ENCODE measurements around the gene CDC45. TPM values are rescaled to one million over a fixed set of nuclear protein-coding genes. Genes with fewer than 3 reads are reported as not detected.

Gene CDC45
- total and polyA plus RNA-seq, 11 donors, result 0.15 to 3.1 (median 0.32) TPM; not detected in 4

DNA sequence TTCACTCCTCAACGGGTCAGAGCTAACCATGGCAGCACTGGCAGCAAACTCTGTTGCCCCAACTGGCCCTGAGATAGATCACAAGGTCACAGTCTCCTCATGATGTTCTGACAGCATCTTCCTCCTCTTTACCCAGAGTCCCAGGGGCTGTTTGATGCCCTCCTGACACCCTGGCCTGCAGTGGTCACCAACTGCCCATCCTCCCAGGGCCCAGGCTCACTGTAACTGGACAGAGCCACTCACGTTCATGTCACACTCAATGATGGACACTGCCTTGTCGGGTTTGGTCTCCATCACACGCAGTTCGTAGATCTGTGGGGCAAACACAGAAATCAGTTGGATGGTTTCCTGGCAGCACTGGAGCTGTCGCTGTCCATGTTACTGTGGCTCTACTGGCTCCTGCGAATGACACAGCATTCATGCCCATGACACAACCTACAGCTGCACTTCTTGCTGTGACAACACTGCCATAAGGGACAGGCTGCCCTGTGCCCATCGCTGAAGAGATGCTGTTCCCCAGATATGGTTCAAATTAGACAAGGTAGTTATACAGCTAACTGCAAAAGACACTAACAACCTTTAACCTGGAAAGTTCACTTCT, 21.8 kb upstream of the CDC45 start:
- TF ChIP-seq CTCF (IDR thresholded peaks at IDR 0.05), result no peak
- TF ChIP-seq POLR2A (IDR thresholded peaks at IDR 0.05), result no peak
- no peaks in the 10 kb centered on the region for H3K4me1 ChIP-seq
- H3K9me3 ChIP-seq, result no peaks in the 10 kb centered on the region
- H3K4me3 ChIP-seq, result no peak overlapping the region
- ATAC-seq (no peak), DNase-seq (no peak)
- H3K27ac ChIP-seq, result no peak overlapping the region
- intact Hi-C loops (cut with DNase I), result loop anchor here in 1 of 10 donors (10.0 kb wide), 1 partner anchor 273 kb away; no protein-coding TSS in a partner anchor
- WGBS, 4 donors, result 94 to 97% (median 96%) methylated on average over 8 of the region's 8 CpGs
- peaks cover 5 to 100% (median 92%) of the 10 kb centered on the region in 9 donors for H3K36me3 ChIP-seq
- no peaks in the 10 kb centered on the region for H3K27me3 ChIP-seq

DNA sequence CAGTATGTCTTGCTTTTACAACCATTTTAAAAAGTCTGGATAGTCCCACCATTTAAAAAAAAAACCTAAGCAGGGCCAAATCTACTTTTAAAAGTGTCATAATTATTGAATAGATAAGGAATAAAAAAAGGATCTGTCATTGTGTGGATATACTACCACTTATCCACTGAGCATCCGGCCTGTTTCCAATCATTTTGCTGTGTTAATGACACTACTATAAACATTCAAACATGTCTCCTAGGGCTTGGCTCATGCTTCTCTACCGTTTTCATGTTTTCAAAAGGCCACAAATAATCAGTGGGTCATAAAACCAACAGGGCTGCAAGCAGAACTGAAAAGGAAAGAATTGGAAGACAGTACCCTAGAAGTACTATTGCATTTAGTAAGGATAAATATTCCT, 19.7 kb upstream of the CDC45 start:
- intact Hi-C loops (cut with DNase I), result loop anchor here in 1 of 10 donors (10.0 kb wide), 2 partner anchors 75 to 265 kb away; no protein-coding TSS in a partner anchor

GRCh38 chr22:19461506-19461905, 18.2 kb upstream of the CDC45 start:
- Histone ChIP-seq H3K4me3 (no peak overlapping the region), H3K36me3 (peaks cover 4 to 100% (median 92%) of the 10 kb centered on the region in 9 donors), H3K27me3 (no peaks in the 10 kb centered on the region), H3K4me1 (peaks cover 0 to 7% (median 0%) of the 10 kb centered on the region in 12 donors), H3K9me3 (no peaks in the 10 kb centered on the region), H3K27ac (no peak overlapping the region)
- intact Hi-C loops (cut with DNase I), result loop anchor here in 1 of 10 donors (10.0 kb wide), 2 partner anchors 77 to 267 kb away; no protein-coding TSS in a partner anchor
- ATAC-seq (no peak), DNase-seq (no peak)
- WGBS, 4 donors, result 85 to 92% (median 87%) methylated on average over 1 of the region's 1 CpG
- TF ChIP-seq POLR2A (IDR thresholded peaks at IDR 0.05), result no peak
- TF ChIP-seq CTCF (IDR thresholded peaks at IDR 0.05), result no peak

More for the DNA sequence above, 19.7 kb upstream of the CDC45 start:
- TF ChIP-seq CTCF (IDR thresholded peaks at IDR 0.05) (no peak), POLR2A (IDR thresholded peaks at IDR 0.05) (no peak)
- peaks cover 8 to 100% (median 92%) of the 10 kb centered on the region in 9 donors for H3K36me3 ChIP-seq
- 85 to 91% (median 89%) methylated on average over 2 of the region's 2 CpGs for WGBS, 4 donors
- no peak overlapping the region for H3K27ac ChIP-seq
- no peaks in the 10 kb centered on the region for H3K9me3 ChIP-seq
- no peaks in the 10 kb centered on the region for H3K27me3 ChIP-seq
- ATAC-seq (no peak), DNase-seq (no peak)
- no peak overlapping the region for H3K4me3 ChIP-seq
- peaks cover 0 to 7% (median 0%) of the 10 kb centered on the region in 12 donors for H3K4me1 ChIP-seq

DNA sequence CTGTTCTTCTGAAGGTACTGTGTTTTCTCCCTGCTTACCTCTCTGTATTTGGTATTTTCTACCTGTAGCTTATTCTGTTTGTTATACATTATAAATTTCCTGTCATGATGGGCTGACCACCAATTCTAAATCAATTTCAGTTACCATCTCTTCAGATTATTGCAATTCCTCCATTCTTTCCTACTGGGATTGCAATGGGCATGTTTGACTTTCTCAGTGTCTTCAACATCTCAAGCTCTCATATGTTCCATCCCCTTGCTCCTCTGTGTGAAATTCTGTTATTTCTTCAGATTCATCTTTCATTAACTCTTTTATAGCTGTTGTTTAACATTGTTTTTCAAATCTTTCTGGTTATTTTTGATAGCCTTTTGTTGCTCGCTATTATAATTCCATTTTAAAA, 16.7 kb upstream of the CDC45 start:
- no peak for TF ChIP-seq POLR2A (IDR thresholded peaks at IDR 0.05)
- no peak for TF ChIP-seq CTCF (IDR thresholded peaks at IDR 0.05)
- Histone ChIP-seq H3K27ac (no peak overlapping the region), H3K4me1 (peaks cover 0 to 7% (median 0%) of the 10 kb centered on the region in 12 donors), H3K27me3 (no peaks in the 10 kb centered on the region), H3K4me3 (no peak overlapping the region), H3K36me3 (peaks cover 2 to 100% (median 92%) of the 10 kb centered on the region in 9 donors), H3K9me3 (no peaks in the 10 kb centered on the region)
- DNase-seq (no peak), ATAC-seq (no peak)
- intact Hi-C loops (cut with DNase I), result loop anchor here in 1 of 10 donors (10.0 kb wide), 2 partner anchors 78 to 268 kb away; no protein-coding TSS in a partner anchor
- WGBS, 4 donors, result 92 to 96% (median 93%) methylated on average over 1 of the region's 1 CpG
